CD8-positive, alpha-beta memory T cell (primary cell): ENCODE results near the gene ADAMTSL1. TPM values are rescaled to one million over a fixed set of nuclear protein-coding genes. Genes with fewer than 3 reads are reported as not detected.

Source experiments
- CTCF ChIA-PET: fragments of 350-600 bp; sonication (Branson Sonifier 250); formaldehyde crosslinking; loops from one replicate; lab custom pipeline; 2021; ENCODE audit warnings: antibody characterized with exemption; lab: Charles Lee
- POLR2A ChIA-PET: fragments of 350-600 bp; sonication (Branson Sonifier 250); formaldehyde crosslinking; loops from one replicate; lab custom pipeline; 2021; ENCODE audit warnings: antibody characterized with exemption; lab: Charles Lee
- DNase-seq, 5 donors: peaks; one replicate each; pipeline versions ENCODE4 v3.0.0 to v3.0.0-alpha.2; 2020 to 2022; ENCODE audit warnings: mixed read lengths in 1 of 5
- H3K27ac ChIP-seq: one replicate; pipeline ENCODE4 v1.7.0; 2013; ENCODE audit warnings: low read depth, mild to moderate bottlenecking, low read length, moderate library complexity
- H3K27me3 ChIP-seq: 2 replicates; pipeline ENCODE4 v1.7.0; 2013; ENCODE audit warnings: low read length, mild to moderate bottlenecking; ENCODE audit not compliant: insufficient read depth, poor library complexity, severe bottlenecking
- H3K36me3 ChIP-seq: 2 replicates; pipeline ENCODE4 v1.7.0; 2013; ENCODE audit warnings: mild to moderate bottlenecking, low read length, moderate library complexity; ENCODE audit not compliant: insufficient read depth
- H3K4me1 ChIP-seq: 2 replicates; pipeline ENCODE4 v1.7.0; 2013; ENCODE audit warnings: mild to moderate bottlenecking, low read length, moderate library complexity; ENCODE audit not compliant: insufficient read depth
- H3K4me3 ChIP-seq: 2 replicates; pipeline ENCODE4 v1.7.0; 2013; ENCODE audit warnings: mild to moderate bottlenecking, low read length
- H3K9me3 ChIP-seq: 2 replicates; pipeline ENCODE4 v1.7.0; 2013; ENCODE audit warnings: mild to moderate bottlenecking, low read length
- H3K27ac Mint-ChIP-seq, 8 donors: one replicate each; pipeline ENCODE4 v1.8.0; 2020 to 2021; ENCODE audit warnings: mixed read lengths in 8 of 8, mild to moderate bottlenecking in 6 of 8, inconsistent platforms in 3 of 8, moderate library complexity in 3 of 8
- H3K27me3 Mint-ChIP-seq, 2 donors: one replicate each; pipeline ENCODE4 v1.8.0; 2020 to 2021; ENCODE audit warnings: mixed read lengths in 2 of 2, mild to moderate bottlenecking in 1 of 2, moderate library complexity in 1 of 2
- H3K36me3 Mint-ChIP-seq, 3 donors: one replicate each; pipeline ENCODE4 v1.8.0; 2020 to 2021; ENCODE audit warnings: mixed read lengths in 3 of 3, inconsistent platforms in 1 of 3, mild to moderate bottlenecking in 1 of 3
- H3K4me1 Mint-ChIP-seq, 3 donors: one replicate each; pipeline ENCODE4 v1.8.0; 2020 to 2021; ENCODE audit warnings: mixed read lengths in 3 of 3, inconsistent platforms in 1 of 3, mild to moderate bottlenecking in 1 of 3
- H3K4me3 Mint-ChIP-seq, 7 donors: one replicate each; pipeline ENCODE4 v1.8.0; 2020 to 2021; ENCODE audit warnings: mixed read lengths in 7 of 7, mild to moderate bottlenecking in 6 of 7, moderate library complexity in 4 of 7, inconsistent platforms in 2 of 7
- H3K9me3 Mint-ChIP-seq, 5 donors: one replicate each; pipeline ENCODE4 v1.8.0; 2020 to 2022; ENCODE audit warnings: mixed read lengths in 5 of 5, mild to moderate bottlenecking in 3 of 5, moderate library complexity in 2 of 5, inconsistent platforms in 1 of 5
- polyA plus RNA-seq: library from polyadenylated mRNA; unstranded; fragments of 300-500 nt; fragmentation: Illumina TruSeq; gene quantifications from one replicate; pipeline ENCODE4 v1.2.3, GENCODE V29; 2021
- total RNA-seq, 2 experiments: library from RNA; stranded (reverse); gene quantifications; one replicate each; pipeline ENCODE4 v1.2.3, GENCODE V29; 2021

ADAMTSL1 gene
- total and polyA plus RNA-seq, 3 experiments from 2014 or later, result not detected

DNA sequence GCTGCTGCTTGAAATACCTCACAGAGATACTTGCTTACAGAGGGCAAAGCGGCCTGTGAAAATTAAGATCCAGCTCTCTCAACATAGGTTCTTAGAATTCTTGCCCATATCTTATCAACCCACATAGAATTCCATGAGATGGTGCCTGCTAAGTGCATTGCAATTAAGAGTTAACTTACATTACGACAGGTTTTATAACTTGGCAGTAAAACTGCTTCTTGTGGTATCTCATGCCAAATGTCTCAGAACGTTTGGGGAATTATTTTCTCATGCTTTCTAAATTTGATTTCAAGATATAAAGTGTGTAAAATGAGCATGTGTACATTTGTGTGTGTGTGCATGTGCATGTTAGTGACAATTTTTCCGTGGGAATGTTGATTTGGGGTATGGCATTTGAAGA lies 297.8 kb downstream of the ADAMTSL1 start:
- Mint-ChIP-seq H3K9me3 (peaks cover 0 to 4% (median 0%) of the 10 kb centered on the region in 5 donors), H3K27me3 (peaks cover 8 to 9% of the 10 kb centered on the region in 2 donors), H3K4me3 (no peak overlapping the region), H3K4me1 (no peaks in the 10 kb centered on the region), H3K27ac (no peak overlapping the region), H3K36me3 (no peaks in the 10 kb centered on the region)
- H3K27me3 ChIP-seq, result no peaks in the 10 kb centered on the region
- CTCF ChIA-PET, result no interaction called here
- H3K27ac ChIP-seq, result no peak overlapping the region
- no peak overlapping the region for H3K4me3 ChIP-seq
- no peaks in the 10 kb centered on the region for H3K36me3 ChIP-seq
- no peaks in the 10 kb centered on the region for H3K4me1 ChIP-seq
- DNase-seq, result no peak
- H3K9me3 ChIP-seq, result no peaks in the 10 kb centered on the region
- POLR2A ChIA-PET, result no interaction called here

GRCh38 chr9:18775241-18775640 lies 301.3 kb downstream of the ADAMTSL1 start:
- CTCF ChIA-PET, result no interaction called here

GRCh38 chr9:18775930-18776329 lies 302.0 kb downstream of the ADAMTSL1 start:
- H3K27me3 ChIP-seq, result no peaks in the 10 kb centered on the region
- Mint-ChIP-seq H3K4me1 (no peaks in the 10 kb centered on the region), H3K9me3 (peaks cover 0 to 4% (median 0%) of the 10 kb centered on the region in 5 donors), H3K27ac (no peak overlapping the region), H3K36me3 (no peaks in the 10 kb centered on the region), H3K27me3 (peaks cover 6 to 12% of the 10 kb centered on the region in 2 donors), H3K4me3 (no peak overlapping the region)
- no peak for DNase-seq
- H3K27ac ChIP-seq, result no peak overlapping the region
- H3K4me1 ChIP-seq, result no peaks in the 10 kb centered on the region
- H3K9me3 ChIP-seq, result no peaks in the 10 kb centered on the region
- CTCF ChIA-PET, result no interaction called here
- no peak overlapping the region for H3K4me3 ChIP-seq
- no peaks in the 10 kb centered on the region for H3K36me3 ChIP-seq
- POLR2A ChIA-PET, result no interaction called here

More at GRCh38 chr9:18775241-18775640, 301.3 kb downstream of the ADAMTSL1 start:
- Mint-ChIP-seq H3K4me3 (no peak overlapping the region), H3K9me3 (peaks cover 0 to 4% (median 0%) of the 10 kb centered on the region in 5 donors), H3K27me3 (peaks cover 6 to 15% of the 10 kb centered on the region in 2 donors), H3K4me1 (no peaks in the 10 kb centered on the region), H3K27ac (no peak overlapping the region), H3K36me3 (no peaks in the 10 kb centered on the region)
- Histone ChIP-seq H3K27ac (no peak overlapping the region), H3K4me3 (no peak overlapping the region), H3K4me1 (no peaks in the 10 kb centered on the region), H3K36me3 (no peaks in the 10 kb centered on the region), H3K9me3 (no peaks in the 10 kb centered on the region), H3K27me3 (no peaks in the 10 kb centered on the region)
- POLR2A ChIA-PET, result no interaction called here
- no peak for DNase-seq

DNA sequence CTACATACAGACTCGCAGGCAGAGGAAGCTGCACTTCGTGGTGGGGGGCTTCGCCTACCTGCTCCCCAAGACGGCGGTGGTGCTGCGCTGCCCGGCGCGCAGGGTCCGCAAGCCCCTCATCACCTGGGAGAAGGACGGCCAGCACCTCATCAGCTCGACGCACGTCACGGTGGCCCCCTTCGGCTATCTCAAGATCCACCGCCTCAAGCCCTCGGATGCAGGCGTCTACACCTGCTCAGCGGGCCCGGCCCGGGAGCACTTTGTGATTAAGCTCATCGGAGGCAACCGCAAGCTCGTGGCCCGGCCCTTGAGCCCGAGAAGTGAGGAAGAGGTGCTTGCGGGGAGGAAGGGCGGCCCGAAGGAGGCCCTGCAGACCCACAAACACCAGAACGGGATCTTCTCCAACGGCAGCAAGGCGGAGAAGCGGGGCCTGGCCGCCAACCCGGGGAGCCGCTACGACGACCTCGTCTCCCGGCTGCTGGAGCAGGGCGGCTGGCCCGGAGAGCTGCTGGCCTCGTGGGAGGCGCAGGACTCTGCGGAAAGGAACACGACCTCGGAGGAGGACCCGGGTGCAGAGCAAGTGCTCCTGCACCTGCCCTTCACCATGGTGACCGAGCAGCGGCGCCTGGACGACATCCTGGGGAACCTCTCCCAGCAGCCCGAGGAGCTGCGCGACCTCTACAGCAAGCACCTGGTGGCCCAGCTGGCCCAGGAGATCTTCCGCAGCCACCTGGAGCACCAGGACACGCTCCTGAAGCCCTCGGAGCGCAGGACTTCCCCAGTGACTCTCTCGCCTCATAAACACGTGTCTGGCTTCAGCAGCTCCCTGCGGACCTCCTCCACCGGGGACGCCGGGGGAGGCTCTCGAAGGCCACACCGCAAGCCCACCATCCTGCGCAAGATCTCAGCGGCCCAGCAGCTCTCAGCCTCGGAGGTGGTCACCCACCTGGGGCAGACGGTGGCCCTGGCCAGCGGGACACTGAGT lies 303.2 kb downstream of the ADAMTSL1 start:
- Histone ChIP-seq H3K36me3 (no peaks in the 10 kb centered on the region), H3K9me3 (no peaks in the 10 kb centered on the region), H3K4me1 (no peaks in the 10 kb centered on the region), H3K27ac (no peak overlapping the region), H3K4me3 (no peak overlapping the region), H3K27me3 (no peaks in the 10 kb centered on the region)
- Mint-ChIP-seq H3K4me3 (no peak overlapping the region), H3K27me3 (peaks cover 2 to 14% of the 10 kb centered on the region in 2 donors), H3K36me3 (no peaks in the 10 kb centered on the region), H3K27ac (no peak overlapping the region), H3K4me1 (no peaks in the 10 kb centered on the region), H3K9me3 (peaks cover 0 to 4% (median 0%) of the 10 kb centered on the region in 5 donors)
- ChIA-PET POLR2A (no interaction called here), CTCF (no interaction called here)
- DNase-seq, result no peak

- H3K4me3 ChIP-seq, result no peak overlapping the region
- H3K4me1 ChIP-seq, result no peaks in the 10 kb centered on the region
- DNase-seq, result no peak
- Mint-ChIP-seq H3K4me1 (no peaks in the 10 kb centered on the region), H3K36me3 (no peaks in the 10 kb centered on the region), H3K27ac (no peak overlapping the region), H3K4me3 (no peak overlapping the region), H3K27me3 (peaks cover 2 to 14% of the 10 kb centered on the region in 2 donors), H3K9me3 (peaks cover 0 to 4% (median 0%) of the 10 kb centered on the region in 5 donors)
- no peaks in the 10 kb centered on the region for H3K27me3 ChIP-seq
- no peaks in the 10 kb centered on the region for H3K36me3 ChIP-seq
- ChIA-PET CTCF (no interaction called here), POLR2A (no interaction called here)
- H3K27ac ChIP-seq, result no peak overlapping the region
- no peaks in the 10 kb centered on the region for H3K9me3 ChIP-seq
Observed at GRCh38 chr9:18778147-18778546, 304.2 kb downstream of the ADAMTSL1 start.

GRCh38 chr9:18778846-18779245 lies 304.9 kb downstream of the ADAMTSL1 start:
- no peaks in the 10 kb centered on the region for H3K36me3 Mint-ChIP-seq
- POLR2A ChIA-PET, result no interaction called here

GRCh38 chr9:18783909-18784308 lies 310.0 kb downstream of the ADAMTSL1 start:
- H3K27ac Mint-ChIP-seq, result peak overlapping the region in 1 of 8 donors; percentile 8
- no peaks in the 10 kb centered on the region for H3K36me3 ChIP-seq
- H3K9me3 Mint-ChIP-seq, result no peaks in the 10 kb centered on the region
- no peak overlapping the region for H3K27ac ChIP-seq
- no peaks in the 10 kb centered on the region for H3K4me1 ChIP-seq
- no peak overlapping the region for H3K4me3 ChIP-seq
- no peaks in the 10 kb centered on the region for H3K9me3 ChIP-seq
- H3K4me3 Mint-ChIP-seq, result no peak overlapping the region
- peaks cover 0 to 14% of the 10 kb centered on the region in 2 donors for H3K27me3 Mint-ChIP-seq
- no peaks in the 10 kb centered on the region for H3K27me3 ChIP-seq
- CTCF ChIA-PET, result no interaction called here
- H3K36me3 Mint-ChIP-seq, result no peaks in the 10 kb centered on the region
- no peaks in the 10 kb centered on the region for H3K4me1 Mint-ChIP-seq
- DNase-seq, result no peak
- POLR2A ChIA-PET, result no interaction called here

More at GRCh38 chr9:18778846-18779245, 304.9 kb downstream of the ADAMTSL1 start:
- Mint-ChIP-seq H3K27ac (no peak overlapping the region), H3K9me3 (peaks cover 0 to 4% (median 0%) of the 10 kb centered on the region in 5 donors), H3K27me3 (peaks cover 2 to 14% of the 10 kb centered on the region in 2 donors), H3K4me3 (no peak overlapping the region), H3K4me1 (no peaks in the 10 kb centered on the region)
- no peak for DNase-seq
- Histone ChIP-seq H3K9me3 (no peaks in the 10 kb centered on the region), H3K27me3 (no peaks in the 10 kb centered on the region), H3K4me3 (no peak overlapping the region), H3K27ac (no peak overlapping the region), H3K36me3 (no peaks in the 10 kb centered on the region), H3K4me1 (no peaks in the 10 kb centered on the region)
- CTCF ChIA-PET, result no interaction called here

GRCh38 chr9:18785604-18786003 lies 311.7 kb downstream of the ADAMTSL1 start:
- Mint-ChIP-seq H3K9me3 (no peaks in the 10 kb centered on the region), H3K4me1 (no peaks in the 10 kb centered on the region), H3K27me3 (peaks cover 0 to 8% of the 10 kb centered on the region in 2 donors), H3K36me3 (no peaks in the 10 kb centered on the region), H3K27ac (no peak overlapping the region), H3K4me3 (no peak overlapping the region)
- ChIA-PET CTCF (interaction anchor here (1.2 kb wide), 1 partner anchor 16 kb away, joined by 4 read pairs; no protein-coding TSS in a partner anchor), POLR2A (no interaction called here)
- Histone ChIP-seq H3K4me1 (no peaks in the 10 kb centered on the region), H3K9me3 (no peaks in the 10 kb centered on the region), H3K4me3 (no peak overlapping the region), H3K36me3 (no peaks in the 10 kb centered on the region), H3K27me3 (no peaks in the 10 kb centered on the region), H3K27ac (no peak overlapping the region)
- no peak for DNase-seq
